Kasumi-1 (cell line): ENCODE data around the gene ANO2.

ENCODE experiments used
- DNase-seq, 2 experiments: peaks; one replicate each; lab custom pipeline; 2025; lab: John Stamatoyannopoulos, UW

Gene ANO2

DNA sequence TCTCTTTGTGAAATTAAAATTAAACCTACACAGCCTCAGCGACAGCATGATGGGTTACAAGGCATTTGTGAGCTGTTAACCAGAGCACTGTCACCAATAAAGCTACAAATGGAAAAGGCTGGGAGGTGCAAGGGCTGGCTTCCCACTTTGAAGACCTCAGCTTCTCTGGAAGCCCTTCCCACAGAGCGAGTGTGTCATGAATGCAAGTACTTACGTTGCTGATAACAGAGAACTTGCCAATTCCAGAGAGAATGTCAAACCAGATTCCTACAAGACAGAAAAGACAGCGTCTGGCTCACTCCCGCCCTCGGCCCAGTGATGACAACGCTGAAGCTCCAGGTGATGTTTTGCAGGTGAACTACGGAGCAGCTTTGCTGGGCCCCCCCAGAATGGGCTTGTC, 367.3 kb downstream of the ANO2 start:
- DNase-seq: no peak

DNA sequence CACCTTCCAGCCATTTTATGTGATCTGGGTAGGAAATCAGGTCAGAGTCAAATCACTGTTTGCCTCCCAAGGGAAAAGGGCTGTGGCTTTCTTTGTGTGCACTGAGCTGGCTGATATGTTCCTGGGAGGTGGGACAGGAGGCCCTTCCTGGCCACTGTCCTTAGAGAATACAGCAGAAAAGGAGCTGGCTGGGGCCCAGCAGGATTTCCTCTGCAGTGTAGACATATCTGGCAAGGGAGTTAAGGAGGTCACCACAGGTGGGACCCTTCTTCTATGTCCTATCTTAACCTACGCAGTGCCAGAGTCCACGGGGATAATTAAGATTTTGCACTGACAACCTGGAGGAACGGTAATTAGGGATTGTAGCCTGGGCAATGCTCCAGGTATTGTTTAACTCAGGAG, 367.8 kb downstream of the ANO2 start:
- no peak for DNase-seq

DNA sequence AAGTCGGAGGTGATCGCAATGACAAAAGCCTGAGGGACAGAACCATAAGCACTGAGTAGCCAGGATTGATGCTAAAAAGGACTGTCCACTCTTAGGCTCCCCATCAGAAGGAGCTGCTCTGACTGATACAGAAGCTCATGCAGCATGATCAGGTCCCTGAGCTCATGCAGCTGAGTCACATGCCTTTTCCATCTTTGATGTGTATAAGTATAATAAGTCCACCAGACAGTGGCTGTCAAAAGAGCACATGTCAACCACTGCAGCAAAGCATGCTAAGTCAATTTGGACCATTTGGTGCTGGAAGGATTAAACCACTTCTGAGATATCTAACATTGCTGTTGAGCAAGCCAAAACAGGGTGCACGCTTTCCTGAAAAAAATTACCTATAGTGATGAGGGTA, 369.1 kb downstream of the ANO2 start:
- no peak for DNase-seq

DNA sequence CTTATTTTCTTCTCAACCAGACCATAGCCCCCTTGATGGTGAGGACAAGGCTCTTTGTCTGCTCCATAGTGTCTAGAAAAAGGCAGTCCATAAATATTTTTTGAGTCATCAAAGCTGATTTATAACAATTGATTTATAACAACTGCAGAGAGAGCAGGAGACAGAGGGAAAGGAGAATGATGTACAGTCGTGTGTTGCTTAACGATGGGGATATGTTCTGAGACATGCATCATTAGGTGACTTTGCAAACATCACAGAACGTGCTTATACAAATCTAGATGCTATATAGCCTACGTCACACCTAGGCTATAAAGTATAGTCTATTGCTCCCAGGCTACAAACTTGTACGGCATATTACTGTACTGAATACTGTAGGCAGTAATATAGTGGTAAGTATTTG, 369.8 kb downstream of the ANO2 start:
- no peak for DNase-seq

DNA sequence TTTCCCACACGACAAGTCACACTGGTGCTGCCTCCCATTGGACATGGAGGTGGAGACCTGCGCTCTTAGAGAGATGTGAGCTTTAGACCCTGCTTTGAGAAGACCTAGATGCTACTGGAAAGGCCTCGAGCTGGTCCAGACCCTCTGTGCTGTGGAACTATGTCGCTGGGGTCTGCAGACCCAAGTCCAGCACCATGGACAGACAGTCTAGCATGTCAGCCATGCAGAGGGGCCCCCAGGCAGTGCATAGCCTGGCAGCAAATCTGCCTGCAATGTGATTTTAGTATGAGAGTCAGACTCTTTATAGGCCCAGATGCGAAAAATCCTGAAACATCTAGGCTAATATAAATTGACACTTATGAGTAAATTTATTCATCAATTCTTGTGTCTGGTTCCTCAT, 371.7 kb downstream of the ANO2 start:
- no peak for DNase-seq

DNA sequence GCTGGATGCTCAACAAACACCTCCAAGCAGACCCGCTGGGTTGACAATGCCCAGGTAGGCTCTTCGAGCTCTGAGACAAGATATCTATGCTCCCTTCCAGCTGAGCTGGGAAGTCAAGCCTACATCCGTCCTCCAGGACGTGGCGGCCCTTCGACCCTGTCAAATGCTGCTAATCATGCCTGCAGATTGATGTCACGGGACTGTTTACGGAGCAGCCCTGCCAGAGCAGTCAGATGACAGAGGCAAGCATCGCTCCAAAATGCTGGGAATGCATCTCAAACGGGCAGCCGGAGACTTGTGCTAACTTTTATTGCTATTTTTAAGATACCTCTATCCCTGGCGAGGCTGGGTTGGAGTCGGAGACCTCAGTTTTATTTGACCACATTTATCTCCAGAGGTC, 373.9 kb downstream of the ANO2 start:
- DNase-seq: no peak

DNA sequence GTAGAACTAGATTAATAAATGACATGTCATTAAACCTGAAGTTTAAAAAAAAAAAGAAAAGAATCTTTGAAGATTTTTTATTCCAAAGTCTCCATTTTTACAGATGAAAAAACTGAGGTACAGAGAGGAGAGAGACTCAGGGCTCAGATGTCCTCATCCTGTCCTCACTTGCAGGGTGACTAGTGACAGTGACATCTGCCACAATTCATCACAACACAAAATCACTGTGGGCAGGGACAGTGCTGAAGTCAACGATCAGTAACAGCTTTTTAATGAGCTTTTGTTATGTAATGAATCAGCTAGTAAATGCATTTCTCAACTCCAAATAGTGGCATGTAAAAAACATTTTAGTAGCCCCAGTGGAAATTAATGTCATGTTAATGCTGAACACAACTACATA, 374.6 kb downstream of the ANO2 start:
- DNase-seq: no peak

DNA sequence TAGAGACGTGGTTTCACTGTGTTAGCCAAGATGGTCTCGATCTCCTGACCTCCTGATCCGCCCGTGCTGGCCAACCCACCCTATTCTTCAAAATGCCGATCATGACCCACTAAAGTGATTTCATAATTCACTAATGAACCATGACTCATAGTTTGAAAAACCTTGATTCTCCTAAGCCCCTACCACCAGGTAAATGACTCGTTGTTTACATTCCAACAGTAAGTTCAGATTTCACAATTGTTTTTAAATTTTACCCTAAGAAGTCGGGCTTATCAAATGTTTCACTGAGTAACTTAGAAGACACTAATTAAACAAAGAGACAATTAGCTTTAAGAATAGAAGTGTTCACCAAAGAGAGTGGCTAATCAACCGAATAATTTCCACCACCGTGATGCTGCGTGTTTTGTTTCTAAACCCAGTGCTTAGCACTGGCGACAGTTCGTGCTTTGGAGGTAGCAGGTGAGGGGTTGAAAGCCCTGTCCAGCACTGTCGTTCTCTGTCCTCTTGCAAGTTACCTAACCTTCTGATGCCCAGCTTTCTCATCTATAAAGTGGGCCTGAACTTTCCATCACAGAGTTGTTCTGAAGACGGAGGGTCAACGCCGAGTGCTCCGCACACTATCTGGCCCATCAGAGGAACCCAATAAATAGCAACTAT, 376.6 kb downstream of the ANO2 start:
- no peak for DNase-seq

DNA sequence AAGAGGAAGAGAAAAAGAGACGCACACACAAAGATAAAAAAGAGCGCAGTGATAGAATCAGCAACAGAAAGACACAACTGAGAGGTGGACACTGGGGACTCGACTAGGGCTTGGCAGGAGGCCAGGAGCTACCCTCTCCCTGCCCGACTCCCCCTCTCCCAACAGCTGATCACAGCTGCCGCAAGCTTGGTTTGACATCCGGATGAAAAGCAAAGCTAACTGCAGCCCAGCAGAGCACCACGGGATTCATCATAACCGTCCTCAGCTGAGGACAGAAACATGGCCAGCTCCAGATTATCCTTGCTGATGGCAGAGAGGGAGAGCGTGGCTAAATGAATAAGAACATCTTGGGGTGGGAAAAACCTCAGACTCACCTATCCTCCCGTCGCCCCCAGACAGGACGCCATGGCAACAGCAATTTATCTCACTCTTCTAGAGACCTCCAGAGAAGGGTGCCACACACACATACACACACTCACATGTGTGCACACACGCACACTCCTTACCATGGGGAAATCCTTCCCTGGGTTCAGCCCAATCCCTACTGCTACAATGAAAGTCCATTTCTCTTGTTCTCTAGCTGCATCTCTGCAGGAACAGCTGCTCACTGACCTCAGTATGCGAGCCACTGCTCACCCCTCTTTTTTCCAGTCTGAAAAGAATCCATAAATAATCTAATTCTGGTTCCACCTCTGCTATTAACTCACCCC, 377.9 kb downstream of the ANO2 start:
- DNase-seq: no peak

DNA sequence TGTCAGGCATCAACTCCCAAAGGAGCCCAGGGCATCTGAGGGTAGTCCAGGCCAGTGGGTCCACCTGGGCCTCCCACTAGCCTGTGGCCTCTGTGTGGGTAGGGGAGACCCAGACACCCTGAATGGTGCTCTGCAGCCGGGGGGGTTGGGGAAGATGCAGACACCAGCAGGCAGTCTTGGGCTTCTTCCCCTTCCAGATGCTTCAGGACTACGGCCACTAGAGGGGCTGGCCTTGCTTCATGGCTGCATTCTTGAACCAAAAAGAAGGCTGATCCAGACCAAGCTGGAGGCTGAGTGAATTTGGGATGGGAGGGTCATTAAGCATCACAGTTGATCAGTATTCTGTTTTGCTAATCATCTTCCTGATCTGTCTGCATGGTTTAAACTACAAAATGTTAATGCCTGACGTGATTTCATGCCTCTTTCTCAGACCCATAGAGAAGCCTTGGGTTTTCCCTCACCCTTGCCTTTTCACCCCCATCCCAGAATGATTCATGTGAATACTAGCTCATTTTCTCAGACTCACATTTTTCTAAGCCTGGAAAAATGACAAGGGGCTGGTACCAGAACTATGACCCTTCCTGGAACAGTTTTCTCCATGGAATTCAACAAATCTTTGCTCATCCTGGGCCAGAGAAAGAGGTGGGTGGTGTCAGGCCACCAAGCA, 379.0 kb downstream of the ANO2 start:
- DNase-seq: no peak

DNA sequence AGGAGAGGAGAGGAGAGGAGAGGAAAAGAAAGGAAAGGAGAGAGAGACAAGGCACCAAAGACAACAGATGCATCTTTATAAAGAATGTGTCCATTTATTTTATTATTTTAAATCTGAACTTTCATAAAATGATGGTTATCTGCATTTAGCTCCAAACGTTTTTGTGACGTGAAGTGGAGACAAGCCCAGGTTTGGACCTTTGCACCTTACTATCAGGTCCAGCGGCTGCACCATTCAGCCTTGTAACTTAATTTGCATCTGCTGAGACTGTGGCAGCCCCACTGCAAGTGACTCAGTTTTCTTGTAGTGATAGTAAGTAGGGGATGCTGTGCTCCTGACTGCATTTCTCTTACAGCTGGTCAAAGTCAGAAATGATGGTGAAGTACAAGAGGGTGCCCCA, 382.5 kb downstream of the ANO2 start:
- DNase-seq: no peak

DNA sequence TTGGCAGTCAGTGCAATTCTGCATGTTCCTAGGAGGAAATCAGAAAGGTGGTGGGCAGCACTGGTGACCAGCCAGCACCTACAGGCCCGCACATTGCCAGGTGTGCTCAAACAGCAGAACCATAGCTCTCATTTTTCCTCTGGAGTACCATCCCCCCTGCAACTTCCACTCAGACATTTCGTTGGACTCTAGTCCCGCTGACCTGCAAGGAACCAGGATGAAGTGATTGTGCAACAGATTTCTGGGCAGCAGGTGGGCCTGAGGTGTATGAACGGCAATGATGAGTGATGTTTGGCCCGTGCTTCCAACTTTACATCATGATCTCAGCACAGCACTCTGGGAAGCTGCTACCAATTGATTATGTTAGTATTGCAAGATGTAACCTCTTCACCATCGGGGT, 383.2 kb downstream of the ANO2 start:
- DNase-seq: no peak

DNA sequence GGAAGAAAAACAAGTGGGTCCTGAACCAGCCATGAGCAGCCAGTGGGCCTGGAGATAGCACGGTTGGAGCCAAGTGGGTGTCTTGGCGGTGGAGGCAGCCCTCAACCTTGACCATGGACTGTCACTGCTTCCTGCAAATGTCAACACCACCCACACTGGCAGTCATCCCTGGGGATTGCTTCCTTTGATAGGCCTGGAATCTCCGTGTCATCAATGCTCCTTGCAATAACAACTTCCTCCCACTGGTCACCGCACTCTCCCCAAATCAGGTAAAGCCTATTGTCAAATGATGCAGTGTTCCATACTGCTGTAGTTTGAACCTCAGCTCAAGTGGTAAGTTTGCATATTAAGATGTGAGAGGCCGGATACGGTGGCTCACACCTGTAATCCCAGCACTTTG, 384.0 kb downstream of the ANO2 start:
- no peak for DNase-seq

DNA sequence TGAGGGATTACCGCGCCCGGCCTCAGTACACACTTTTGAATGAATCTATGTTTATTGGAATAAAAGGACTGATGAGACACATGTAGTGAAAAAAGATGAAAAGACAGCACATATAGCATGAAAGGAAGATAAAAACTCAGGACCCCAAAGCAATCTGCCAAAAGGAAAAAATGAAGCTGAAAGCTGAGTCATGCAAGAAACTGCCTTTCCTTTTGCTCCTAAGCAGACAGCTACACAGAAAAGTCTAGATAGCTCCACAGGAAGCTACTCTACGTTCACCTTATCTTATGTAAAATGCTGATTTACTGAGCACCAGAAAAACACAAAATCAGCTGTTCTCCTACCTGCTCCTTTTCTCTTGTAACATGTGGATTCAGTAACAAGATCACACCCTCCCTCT, 384.8 kb downstream of the ANO2 start:
- no peak for DNase-seq

DNA sequence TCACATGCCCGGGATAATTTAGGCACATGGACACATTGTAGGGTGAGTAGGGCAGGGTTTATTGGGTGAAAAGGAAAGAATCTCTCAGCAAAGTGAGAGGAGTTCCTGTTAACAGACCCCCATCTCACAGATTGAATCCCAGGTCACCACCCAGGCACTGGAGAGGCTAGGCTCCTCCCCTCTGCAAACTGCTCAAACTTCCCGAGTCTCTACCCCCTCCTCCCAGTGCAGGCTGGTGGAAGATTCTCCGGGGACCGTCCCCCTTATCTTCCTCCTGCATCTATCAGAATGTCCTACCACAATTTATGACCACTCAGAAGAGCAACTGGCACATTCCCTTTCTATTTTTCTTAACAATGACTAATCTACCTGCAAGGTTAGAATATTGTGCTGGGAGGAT, 387.2 kb downstream of the ANO2 start:
- no peak for DNase-seq

DNA sequence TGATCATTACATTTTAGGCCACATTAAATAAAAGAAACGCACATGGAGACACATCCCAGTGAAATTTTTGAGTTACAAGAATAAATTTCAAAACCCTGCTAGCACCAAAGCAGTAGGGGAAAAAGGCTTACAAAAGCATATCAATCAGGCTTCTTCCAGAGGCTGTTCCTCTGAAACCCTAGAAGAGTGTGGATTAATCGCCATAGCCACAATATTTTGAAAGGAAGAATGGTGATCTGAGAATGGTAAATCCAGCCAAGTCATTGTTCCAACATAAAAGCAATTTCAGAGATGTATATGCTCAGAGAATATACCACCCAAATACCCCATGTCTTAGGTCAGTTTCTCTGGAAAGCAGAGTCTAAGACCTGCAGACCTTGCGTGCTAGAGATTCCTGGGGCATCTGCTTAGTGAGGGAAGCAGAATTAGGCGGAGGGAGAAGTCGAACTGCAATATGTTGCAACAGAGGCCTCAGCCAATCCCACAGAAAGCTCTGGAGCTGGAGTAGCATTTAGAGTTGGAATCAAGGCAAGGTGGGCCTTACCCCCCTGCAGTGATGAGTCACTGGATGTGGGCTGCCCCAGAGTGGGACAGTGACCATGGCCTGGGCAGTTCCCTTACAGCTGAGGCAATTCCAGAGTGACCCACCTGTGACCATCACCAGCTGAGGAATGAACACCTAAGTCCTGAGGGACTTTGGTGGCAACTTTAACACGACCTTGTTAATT, 387.9 kb downstream of the ANO2 start:
- DNase-seq: no peak

DNA sequence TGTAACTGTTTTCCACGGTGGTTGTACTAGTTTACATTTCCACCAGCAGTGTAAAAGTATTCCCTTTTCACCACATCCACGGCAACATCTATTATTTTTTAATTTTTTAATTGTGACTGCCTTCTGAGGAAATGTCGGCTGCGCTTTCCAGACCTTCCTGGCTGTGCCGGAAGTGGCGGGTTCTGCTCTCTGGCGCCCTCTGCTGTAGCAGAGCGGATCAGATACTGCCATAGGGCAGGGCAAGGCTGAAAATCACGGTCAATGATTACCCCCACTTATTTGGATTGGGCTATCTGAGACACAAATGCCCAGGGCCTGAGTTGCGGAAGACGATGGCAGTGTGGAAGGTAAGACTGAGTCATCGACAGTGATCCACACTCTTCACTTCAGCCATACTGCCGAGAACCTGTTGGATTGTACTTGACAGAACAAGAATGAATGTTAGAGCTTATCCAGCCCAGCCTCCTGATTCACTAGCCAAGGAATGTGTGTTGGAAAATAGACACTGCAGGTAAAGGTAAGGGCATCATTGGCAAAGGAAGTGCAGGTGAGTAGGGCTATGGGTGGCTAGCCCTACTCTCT, 388.9 kb downstream of the ANO2 start:
- no peak for DNase-seq

DNA sequence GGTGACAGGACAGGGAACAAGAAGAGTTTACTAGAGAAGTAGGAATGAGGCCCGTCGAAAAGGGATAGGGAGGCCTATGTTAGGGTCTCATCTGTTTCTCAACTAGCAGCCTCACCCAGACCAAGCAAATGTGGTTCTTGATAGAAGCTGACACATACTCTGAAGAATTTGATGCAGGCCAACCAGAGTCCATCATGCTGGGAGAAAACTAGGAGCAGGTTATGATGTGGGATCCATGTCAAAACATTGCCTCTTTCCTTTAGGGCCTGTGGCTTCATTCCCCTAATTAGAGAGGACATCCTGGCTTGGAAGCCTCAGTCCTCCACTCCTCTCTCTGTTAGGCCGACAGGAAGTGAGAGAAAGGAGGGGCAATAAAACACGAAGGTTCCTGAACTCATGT, 390.3 kb downstream of the ANO2 start:
- no peak for DNase-seq

DNA sequence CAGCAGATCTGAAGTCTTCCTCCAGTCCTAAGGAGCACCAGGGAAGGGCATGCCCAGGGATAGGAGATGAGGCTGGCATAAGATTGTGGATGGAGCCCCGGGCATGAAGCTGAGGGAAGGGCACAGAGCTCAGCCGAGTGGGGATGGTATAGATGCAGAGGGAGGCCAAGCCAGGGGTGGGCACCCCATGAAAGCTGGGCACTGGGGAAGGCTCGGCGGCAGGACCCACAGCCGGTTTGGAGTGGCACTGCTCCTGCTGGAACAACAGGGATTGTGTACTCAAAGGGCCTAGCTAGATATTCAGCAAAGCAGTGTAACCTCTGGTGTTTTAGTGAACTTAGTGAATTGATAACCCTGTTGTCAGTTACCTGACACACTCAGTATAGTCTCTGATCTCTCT, 396.0 kb downstream of the ANO2 start:
- DNase-seq: no peak

DNA sequence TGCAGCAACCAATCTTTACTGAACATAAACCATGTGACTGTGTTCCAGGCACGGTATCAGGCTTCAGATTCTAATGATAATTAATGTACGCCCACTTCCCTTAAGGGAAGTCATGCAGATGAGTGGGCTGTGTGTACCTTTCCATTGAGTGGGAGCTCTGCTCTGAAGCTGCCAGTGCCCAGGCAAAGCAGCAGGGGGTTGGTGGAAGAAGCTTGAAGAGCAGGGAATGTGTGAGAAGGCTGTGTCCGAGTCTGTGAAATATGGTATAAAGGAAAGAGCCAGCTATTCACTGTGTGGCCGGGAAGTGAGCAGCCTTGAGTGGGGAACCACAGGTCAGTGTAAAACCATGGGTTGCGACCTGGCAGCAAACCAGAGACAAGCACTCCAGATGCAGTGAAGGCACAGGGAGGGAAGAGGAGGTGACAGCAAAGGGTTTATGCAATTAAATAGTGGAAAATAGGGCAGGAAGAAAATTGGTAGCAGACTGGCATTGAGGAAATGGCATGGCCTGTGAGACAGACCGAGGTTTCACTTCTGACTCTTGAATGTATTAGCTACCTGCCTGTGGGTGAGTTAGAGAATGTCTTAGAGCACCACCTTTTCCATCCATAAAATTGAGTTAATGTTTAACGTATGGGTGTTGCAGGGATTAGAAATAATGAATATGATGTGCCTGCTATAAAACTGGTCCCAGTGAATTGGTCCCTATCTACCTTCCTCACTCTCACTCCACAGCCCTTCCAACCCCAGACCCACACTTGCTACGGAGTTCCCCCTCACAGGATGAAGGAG, 396.7 kb downstream of the ANO2 start:
- no peak for DNase-seq

DNA sequence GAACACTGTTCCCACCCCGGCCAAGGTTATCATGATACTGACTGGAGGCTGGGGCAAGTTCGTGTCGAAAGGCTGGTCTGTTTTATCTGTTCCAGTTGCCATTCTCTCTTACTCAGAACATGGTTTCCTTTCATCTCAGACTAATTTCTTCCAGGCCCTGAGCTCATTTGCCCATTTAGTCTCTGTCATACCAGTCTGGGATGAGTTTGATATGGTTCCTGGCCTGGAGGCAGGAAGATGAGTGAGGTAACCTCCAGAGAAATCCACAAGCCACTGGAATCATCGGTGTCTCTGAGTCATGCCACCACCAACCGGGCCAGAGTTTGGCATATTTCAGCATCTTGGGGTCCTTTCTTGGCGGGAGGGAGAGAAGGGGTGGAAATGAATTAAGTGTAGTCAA, 398.4 kb downstream of the ANO2 start:
- DNase-seq: no peak

DNA sequence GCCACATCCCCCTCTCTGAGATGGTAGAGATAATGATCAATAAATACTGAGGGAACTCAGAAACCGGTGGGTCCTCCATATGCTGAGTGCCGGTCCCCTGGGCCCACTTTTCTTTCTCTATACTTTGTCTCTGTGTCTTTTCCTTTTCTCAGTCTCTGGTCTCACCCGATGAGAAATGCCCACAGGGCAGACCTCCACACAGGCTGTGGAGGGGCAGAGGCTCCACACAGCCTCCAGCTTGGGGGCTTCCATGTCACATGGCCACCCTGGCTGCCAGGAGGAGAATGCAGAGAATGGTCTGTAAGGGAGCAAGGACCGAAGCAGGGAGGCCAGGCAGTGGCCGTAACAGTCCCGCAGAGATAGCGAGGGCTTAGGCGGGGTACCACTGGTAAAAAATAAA, 407.3 kb downstream of the ANO2 start:
- no peak for DNase-seq
